NCI-H2227 (cell line): ENCODE data around the gene CDKAL1.

ENCODE experiments used
- DNase-seq: peaks from one replicate; lab custom pipeline; 2025; ENCODE audit not compliant: unreplicated experiment; lab: John Stamatoyannopoulos, UW

Gene CDKAL1

GRCh38 chr6:20789162-20789561, 254.9 kb downstream of the CDKAL1 start:
- peak; percentile 1 for DNase-seq

DNA sequence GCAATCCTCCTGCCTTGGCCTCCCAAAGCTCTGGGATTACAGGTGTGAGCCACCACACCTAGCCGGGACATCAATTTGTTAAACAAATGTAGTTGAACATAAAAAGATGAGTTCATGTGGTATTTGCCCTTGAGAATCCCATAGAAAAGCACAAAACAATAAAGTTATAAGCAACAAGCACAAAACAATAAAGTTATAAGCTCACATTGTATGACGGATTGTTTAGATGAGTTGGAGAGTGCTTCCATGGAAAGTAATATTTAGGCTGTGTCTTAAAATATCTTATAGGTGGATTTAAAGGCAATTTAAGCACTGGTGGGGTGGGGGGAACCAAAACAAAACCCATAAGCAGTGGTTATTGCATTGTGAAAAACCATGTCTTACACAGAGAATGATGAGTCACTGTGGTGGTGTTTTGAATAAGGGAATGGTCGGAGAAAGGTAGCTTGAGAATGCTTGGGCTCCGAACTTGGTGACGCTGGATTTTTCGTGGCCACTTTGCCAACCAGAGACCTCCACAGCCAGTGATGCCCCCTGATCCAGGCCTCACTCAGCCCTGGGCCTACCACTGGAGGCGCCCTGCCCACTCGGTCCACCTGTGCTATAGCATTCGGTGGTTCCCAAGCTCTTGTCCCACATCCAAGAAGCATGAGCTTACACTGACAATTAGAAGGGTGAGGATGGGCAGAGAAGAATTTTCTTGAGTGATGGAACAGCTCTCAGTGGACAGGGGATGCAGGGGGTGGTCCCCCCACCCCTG, 256.0 kb downstream of the CDKAL1 start:
- no peak for DNase-seq

DNA sequence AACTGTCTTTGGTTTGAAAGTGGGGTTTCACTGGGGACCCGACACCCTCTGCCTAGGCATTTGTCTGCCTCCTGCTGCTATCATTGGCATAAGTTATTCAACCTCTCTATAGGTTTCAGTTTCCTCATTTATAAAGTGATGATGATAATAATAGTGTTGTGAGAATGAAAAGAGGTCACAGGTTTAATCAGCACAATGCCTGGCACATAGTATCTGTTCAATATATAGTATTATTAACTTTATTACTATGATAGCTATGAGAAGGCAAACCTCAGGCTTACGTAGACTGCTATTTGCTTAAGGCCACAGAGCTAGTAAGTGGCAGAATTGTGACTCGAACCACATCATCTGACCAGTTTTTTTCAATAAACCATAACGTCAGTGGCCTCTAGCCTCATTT, 256.8 kb downstream of the CDKAL1 start:
- DNase-seq, result no peak

GRCh38 chr6:20791944-20792343, 257.7 kb downstream of the CDKAL1 start:
- DNase-seq, result peak; percentile 7

DNA sequence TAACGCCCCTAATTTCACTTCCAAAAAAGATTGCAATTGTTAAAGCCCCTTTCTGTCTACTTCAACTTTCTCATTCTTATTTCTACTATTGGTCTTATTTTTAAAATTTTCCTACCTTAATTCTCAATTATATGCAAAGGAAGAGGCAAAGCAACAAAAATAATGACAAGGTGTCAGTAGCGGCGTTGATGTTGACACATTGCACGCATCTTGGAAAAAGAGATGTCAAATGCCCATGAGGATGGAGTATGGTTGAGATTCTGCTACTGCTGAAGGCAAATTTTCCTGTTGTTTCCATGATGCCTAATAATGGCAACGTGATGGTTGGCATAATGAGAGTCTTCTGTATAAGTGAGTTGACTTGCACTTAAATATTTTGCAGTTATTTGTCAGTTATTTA, 258.9 kb downstream of the CDKAL1 start:
- DNase-seq, result no peak

DNA sequence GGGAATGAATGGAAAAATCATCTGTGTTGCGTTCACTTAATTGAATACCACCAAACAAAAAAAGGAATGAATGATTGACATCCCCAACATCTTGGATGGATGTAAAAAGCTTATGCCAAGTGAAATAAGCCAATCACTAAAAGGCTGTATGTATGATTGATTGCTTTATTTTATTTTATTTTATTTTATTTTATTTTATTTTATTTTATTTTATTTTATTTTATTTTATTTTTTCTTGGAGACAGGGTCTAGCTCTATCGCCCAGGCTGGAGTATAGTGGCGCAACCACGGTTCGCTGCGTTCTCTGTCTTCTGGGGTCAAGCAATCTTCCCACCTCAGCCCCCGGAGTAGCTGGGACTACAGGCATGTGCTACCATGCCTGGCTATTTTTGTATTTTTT, 263.3 kb downstream of the CDKAL1 start:
- DNase-seq, result no peak

GRCh38 chr6:20800229-20800628, 266.0 kb downstream of the CDKAL1 start:
- no peak for DNase-seq

DNA sequence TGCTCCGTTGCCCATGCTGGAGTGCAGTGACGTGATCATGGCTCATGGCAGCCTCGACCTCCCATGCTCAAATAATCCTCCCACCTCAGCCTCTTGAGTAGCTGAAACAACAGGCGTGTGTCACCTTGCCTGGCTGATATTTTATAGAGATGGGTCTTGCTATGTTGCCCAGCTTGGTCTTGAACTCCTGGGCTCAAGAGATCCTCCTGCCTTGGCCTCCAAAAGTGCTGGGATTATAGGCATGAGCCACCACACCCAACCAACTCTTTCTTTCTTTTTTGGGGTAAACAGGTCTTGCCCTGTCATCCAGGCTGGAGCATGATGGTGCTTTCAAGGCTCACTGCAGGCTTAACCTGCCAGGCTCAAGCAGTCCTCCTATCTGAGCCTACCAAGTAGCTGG, 266.4 kb downstream of the CDKAL1 start:
- no peak for DNase-seq

DNA sequence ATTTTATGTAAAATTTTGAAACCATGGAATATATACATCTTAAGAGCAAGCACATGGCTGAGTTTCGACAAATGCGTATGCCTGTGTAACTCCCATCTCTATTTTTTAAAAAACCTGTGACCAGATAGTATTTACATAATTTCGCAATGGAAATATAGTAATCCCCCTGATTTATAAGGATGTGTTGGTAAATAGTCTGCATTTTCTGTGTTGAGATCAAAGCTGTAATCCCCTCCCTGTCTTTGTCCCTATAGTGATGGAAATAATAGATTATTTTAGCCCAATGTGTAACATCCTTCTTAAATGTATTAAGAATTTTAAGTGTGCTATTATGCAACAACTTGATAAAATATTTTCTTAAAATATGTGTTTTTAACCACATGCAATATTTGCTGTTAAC, 267.3 kb downstream of the CDKAL1 start:
- DNase-seq, result no peak

DNA sequence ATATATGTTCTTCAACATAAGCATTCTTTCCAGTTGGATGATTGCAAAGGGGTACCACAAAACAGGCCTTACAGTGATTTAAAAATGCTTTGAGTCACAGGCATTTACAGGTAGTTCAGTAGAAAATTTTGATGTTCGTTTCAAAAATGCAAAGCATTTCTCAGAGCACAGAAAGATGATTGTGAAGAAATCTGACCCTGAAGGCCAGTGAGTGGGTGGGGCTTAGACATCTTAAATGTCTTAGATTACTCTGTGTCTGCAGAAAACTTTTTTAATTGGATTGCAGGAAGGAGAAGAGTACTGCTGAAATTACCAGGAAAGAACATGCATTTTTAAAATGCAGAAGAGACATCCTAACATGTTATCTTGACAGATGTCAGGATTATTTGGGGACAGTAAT, 268.3 kb downstream of the CDKAL1 start:
- no peak for DNase-seq

- DNase-seq, result no peak
Observed at GRCh38 chr6:20805021-20805420, 270.8 kb downstream of the CDKAL1 start.

DNA sequence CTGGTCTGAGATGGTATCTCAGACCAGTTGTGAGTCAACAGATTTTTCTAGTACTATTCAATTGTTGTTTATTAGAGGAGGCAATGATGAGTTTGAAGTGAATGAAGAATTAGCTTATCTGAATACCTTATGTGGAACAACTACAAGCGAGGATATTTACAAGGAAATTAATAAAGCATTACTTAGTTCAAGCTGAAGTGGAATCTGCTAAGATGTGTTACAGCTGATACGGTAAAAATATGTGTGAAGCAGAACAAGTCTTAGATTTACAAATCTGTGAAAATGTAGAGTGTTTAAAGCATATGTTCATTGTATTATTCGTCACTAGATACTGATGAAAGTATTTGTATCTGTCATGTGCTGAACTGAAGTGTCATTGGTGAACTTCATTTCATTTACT, 272.4 kb downstream of the CDKAL1 start:
- no peak for DNase-seq

DNA sequence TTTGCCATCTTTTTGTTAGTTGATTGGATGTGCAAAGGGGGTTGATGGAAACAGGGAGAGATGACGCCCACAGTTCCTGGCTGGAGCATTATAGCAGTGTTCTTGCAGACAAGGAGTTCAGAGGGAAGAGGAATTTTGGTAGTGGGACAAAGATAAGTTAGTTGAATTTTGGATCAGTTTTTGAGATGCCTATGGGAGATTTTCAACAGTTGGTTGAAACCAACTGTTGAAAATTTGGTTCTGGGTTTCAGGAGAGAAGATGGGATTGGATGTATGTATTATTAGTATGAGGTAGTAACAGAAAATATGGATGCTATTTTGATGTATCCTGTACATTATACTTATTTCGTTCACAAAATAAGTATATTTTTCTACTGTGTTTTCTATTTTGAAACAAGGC, 274.2 kb downstream of the CDKAL1 start:
- no peak for DNase-seq

GRCh38 chr6:20808924-20809323, 274.7 kb downstream of the CDKAL1 start:
- no peak for DNase-seq

DNA sequence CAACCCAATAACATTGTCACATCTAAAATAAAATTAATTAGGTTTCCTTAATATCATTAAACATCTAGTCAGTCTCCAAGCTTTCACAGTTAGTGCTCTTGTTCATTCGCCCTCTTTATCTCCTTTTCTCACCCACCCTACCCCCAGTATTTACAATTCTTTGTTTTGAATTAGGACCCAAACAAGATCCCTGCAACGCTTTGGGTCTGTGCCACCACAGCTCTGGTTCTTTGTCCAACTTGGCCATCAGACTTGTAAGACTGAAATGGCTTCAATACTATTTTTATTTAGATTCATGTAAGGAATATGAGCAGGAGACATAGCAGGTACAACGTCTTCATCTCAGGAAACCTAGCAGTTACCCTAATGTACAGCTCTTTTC, 276.5 kb downstream of the CDKAL1 start:
- DNase-seq, result no peak

DNA sequence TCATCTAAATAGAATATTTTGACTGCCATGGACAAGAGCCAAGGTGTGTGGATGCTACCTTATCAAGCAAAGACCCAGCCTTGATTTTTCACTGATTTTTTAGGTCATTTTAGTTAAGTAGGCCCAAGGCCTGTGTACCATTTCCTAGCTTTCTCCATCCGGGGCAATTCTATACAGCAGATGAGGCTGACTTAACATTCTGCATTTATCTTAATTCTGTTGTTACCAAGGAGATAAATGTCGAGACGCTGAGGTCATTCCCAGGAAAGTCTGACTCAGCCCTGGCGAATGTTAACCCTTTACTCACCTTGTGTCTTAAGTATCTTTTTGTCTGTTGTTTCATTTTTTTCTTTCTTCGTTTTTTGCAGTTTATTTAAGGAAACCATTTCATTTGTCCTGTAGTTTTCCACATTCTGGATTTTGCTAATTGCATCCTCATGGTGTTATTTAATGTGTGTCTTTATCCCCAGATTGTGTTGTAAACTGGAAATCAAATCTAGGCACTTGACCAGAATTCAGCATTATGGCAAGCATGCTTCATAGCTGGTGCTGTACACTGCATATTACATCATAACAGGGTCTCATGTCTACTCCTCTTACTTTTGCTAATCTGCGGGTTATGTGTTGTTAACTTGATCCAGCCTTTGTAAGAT, 277.0 kb downstream of the CDKAL1 start:
- peak; percentile 84 for DNase-seq

- DNase-seq, result no peak
Observed at GRCh38 chr6:20812776-20813175, 278.5 kb downstream of the CDKAL1 start.

- DNase-seq, result no peak
Observed at GRCh38 chr6:20814494-20814893, 280.2 kb downstream of the CDKAL1 start.

GRCh38 chr6:20816126-20816525, 281.9 kb downstream of the CDKAL1 start:
- no peak for DNase-seq

DNA sequence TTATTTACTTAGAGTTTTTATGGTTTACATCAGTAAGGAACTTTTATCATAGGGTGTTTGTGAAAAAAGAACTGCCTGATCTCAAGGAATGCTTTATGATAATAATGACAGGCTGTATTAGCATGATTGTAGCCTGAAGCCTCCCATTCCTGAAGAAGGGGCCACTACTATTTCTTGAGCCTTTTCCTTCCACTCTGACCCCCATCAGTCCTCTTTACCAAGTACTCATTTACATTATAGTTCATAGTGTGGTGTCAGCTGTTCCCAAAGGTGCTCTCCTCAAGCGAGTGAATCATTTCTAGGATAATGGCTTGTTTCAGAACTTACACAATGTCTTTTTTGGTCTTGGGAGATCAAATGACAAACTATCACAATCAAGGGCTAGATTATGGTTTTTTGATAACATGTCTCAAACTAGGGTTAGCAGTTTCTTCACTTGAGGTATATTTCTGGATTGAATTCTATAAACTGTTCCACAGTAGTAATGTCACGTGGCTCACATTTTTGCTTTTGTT, 283.6 kb downstream of the CDKAL1 start:
- peak; percentile 11 for DNase-seq

GRCh38 chr6:20819774-20820400, 285.6 kb downstream of the CDKAL1 start:
- DNase-seq, result no peak

DNA sequence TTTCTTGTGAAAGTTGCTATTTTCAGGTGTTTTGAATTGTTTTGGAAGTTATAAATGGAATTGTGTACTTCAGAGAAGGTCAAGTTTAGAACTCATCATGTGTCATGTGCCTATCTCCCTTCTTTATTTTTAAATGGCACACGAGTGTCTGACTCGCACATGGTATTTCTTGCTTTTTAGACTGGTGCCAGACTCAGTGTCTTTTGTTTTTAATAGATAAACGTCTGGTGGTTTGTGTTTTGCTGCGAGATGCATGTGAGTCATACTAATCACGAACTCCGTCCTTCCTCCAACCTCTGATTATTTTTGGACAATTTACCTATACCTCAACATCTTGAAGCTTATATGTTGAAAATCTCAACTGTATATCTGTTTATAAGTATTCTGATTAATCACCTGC, 292.1 kb downstream of the CDKAL1 start:
- no peak for DNase-seq
